GM12878 (cell line): Measurements from ENCODE around the gene GPR146. TPM values are rescaled to one million over a fixed set of nuclear protein-coding genes. Genes with fewer than 3 reads are reported as not detected.

Experiments used
- ATAC-seq: fragments of 200-7000 bp; cut with Tn5 transposase; 3 replicates; pipeline ENCODE4 v1.9.1; 2020; ENCODE audit warnings: mild to moderate bottlenecking, moderate library complexity
- BruUV-seq: library from RNA; stranded (reverse); fragments of 400-500 nt; replicated peaks from 2 replicates; lab custom pipeline; 2021; lab: Mats Ljungman, UMichigan
- CTCF ChIA-PET: fragments of 300-600 bp; sonication (Branson Sonifier 250); formaldehyde crosslinking; extraction: SDS; loops from one replicate; lab custom pipeline; 2021; ENCODE audit warnings: inconsistent platforms; lab: Yijun Ruan, JAX
- POLR2A ChIA-PET: fragments of 350-600 bp; formaldehyde crosslinking; extraction: SDS; loops from one replicate; lab custom pipeline; 2021; ENCODE audit warnings: inconsistent platforms; lab: Charles Lee
- RAD21 ChIA-PET: fragments of 300-600 bp; sonication (Branson Sonifier 250); formaldehyde crosslinking; loops from one replicate; lab custom pipeline; 2023; ENCODE audit warnings: antibody characterized with exemption; ENCODE audit not compliant: unreplicated experiment; lab: Charles Lee
- SMC1A ChIA-PET: fragments of 300-600 bp; sonication (Branson Sonifier 250); formaldehyde crosslinking; loops from one replicate; lab custom pipeline; 2023; ENCODE audit not compliant: unreplicated experiment, uncharacterized antibody; lab: Charles Lee
- DNase-seq: peaks from one replicate; pipeline ENCODE4 v3.0.0-alpha.2; 2011; ENCODE audit warnings: low read depth, low spot score
- FAIRE-seq: peaks from 3 replicates; lab custom pipeline; 2011; peaks lifted over from hg19 to GRCh38; lab: Jason Lieb, UNC
- H2AFZ ChIP-seq: 2 replicates; pipeline ENCODE4 v1.6.0; 2011; ENCODE audit warnings: low read depth, low read length, control low read depth; ENCODE audit not compliant: control insufficient read depth
- H3K27ac ChIP-seq: 2 replicates; pipeline ENCODE4 v1.5.1; 2011; ENCODE audit warnings: control low read depth; ENCODE audit not compliant: control insufficient read depth, insufficient read depth
- H3K27me3 ChIP-seq, 2 experiments: replicated peaks in 1 of 2; 2 replicates each; pipeline versions ENCODE4 v1.6.0 to v1.6.1; 2011; ENCODE audit warnings: low read length in 1 of 2; ENCODE audit not compliant: control insufficient read depth in 2 of 2, insufficient read depth in 2 of 2
- H3K36me3 ChIP-seq, 2 experiments: 2 replicates each; pipeline ENCODE4 v1.5.1; 2011; ENCODE audit warnings: low read length in 1 of 2; ENCODE audit not compliant: control insufficient read depth in 2 of 2, insufficient read depth in 2 of 2
- H3K4me1 ChIP-seq: 2 replicates; pipeline ENCODE4 v1.6.1; 2011; ENCODE audit warnings: mild to moderate bottlenecking, low read length, moderate library complexity, mixed read lengths; ENCODE audit not compliant: control insufficient read depth, insufficient read depth
- H3K4me2 ChIP-seq: 2 replicates; pipeline ENCODE4 v1.6.0; 2011; ENCODE audit warnings: control low read depth; ENCODE audit not compliant: control insufficient read depth, insufficient read depth
- H3K4me3 ChIP-seq: fragments of 200-600 bp; sonication (generic); 2 replicates; pipeline ENCODE4 v1.5.1; 2016
- H3K79me2 ChIP-seq: 2 replicates; pipeline ENCODE4 v1.6.0; 2011; ENCODE audit warnings: low read length; ENCODE audit not compliant: control insufficient read depth, insufficient read depth
- H3K9ac ChIP-seq: 2 replicates; pipeline ENCODE4 v1.8.0; 2011; ENCODE audit warnings: low read length, control low read depth, mixed read lengths; ENCODE audit not compliant: control insufficient read depth, insufficient read depth
- H3K9me3 ChIP-seq: replicated peaks from 3 replicates; pipeline ENCODE4 v1.5.1; 2011; ENCODE audit warnings: mild to moderate bottlenecking, low read length; ENCODE audit not compliant: control insufficient read depth, insufficient read depth
- H4K20me1 ChIP-seq: 2 replicates; pipeline ENCODE4 v1.6.0; 2011; ENCODE audit not compliant: control insufficient read depth, insufficient read depth
- BCL3 ChIP-seq: IDR thresholded peaks from 2 replicates; pipeline ENCODE4 v1.6.1; 2011; ENCODE audit warnings: borderline replicate concordance, low read depth, mild to moderate bottlenecking, moderate library complexity, low read length; ENCODE audit not compliant: insufficient read depth, poor library complexity, severe bottlenecking
- CHD4 ChIP-seq: fragments of 200-600 bp; sonication (generic); IDR thresholded peaks from 2 replicates; pipeline ENCODE4 v1.6.1; 2016; ENCODE audit warnings: mild to moderate bottlenecking
- E2F8 ChIP-seq: fragments of 450-650 bp; IDR thresholded peaks from 2 replicates; pipeline ENCODE4 v1.6.1; 2018; ENCODE audit warnings: mild to moderate bottlenecking, low read depth, moderate library complexity; ENCODE audit not compliant: partially characterized antibody
- ETV6 ChIP-seq, 2 experiments: fragments of 450-650 bp in 1 of 2; IDR thresholded peaks in 1 of 2; conservative IDR thresholded peaks in 1 of 2; 2 replicates each; pipeline ENCODE4 v1.6.1; 2014; ENCODE audit warnings: antibody characterized with exemption in 1 of 2, borderline replicate concordance in 1 of 2, low read depth in 1 of 2, mild to moderate bottlenecking in 1 of 2, moderate library complexity in 1 of 2
- KDM1A ChIP-seq: fragments of 200-600 bp; sonication (generic); IDR thresholded peaks from 2 replicates; pipeline ENCODE4 v1.6.1; 2016; ENCODE audit warnings: borderline replicate concordance
- MEF2B ChIP-seq: fragments of 450-650 bp; IDR thresholded peaks from 2 replicates; pipeline ENCODE4 v1.6.1; 2018; ENCODE audit warnings: mild to moderate bottlenecking, moderate library complexity; ENCODE audit not compliant: partially characterized antibody, poor library complexity, severe bottlenecking
- MTA3 ChIP-seq: IDR thresholded peaks from 2 replicates; pipeline ENCODE4 v1.6.1; 2012; ENCODE audit warnings: low read length, inconsistent platforms, borderline replicate concordance
- MXI1 ChIP-seq: fragments of 150-350 bp; IDR thresholded peaks from 2 replicates; pipeline ENCODE4 v1.6.1; 2011; ENCODE audit warnings: low read depth, mild to moderate bottlenecking, inconsistent platforms, low read length, improper control_type of control experiment
- PKNOX1 ChIP-seq: fragments of 450-650 bp; IDR thresholded peaks from 2 replicates; pipeline ENCODE4 v1.6.1; 2016; ENCODE audit warnings: mild to moderate bottlenecking
- POLR2A ChIP-seq: IDR thresholded peaks from 2 replicates; pipeline ENCODE4 v1.6.1; 2011; ENCODE audit warnings: low read depth, mild to moderate bottlenecking, low read length
- SIN3A ChIP-seq: IDR thresholded peaks from 2 replicates; pipeline ENCODE4 v1.6.1; 2012; ENCODE audit warnings: low read depth, low read length, improper control_type of control experiment
- SMAD5 ChIP-seq: IDR thresholded peaks from 2 replicates; pipeline ENCODE4 v1.6.1; 2016; ENCODE audit warnings: antibody characterized with exemption, low read depth
- SMC3 ChIP-seq: IDR thresholded peaks from 2 replicates; pipeline ENCODE4 v1.6.1; 2011; ENCODE audit warnings: low read length, improper control_type of control experiment, borderline replicate concordance
- TARDBP ChIP-seq: IDR thresholded peaks from 2 replicates; pipeline ENCODE4 v1.6.1; 2016; ENCODE audit warnings: borderline replicate concordance
- ZBED1 ChIP-seq: IDR thresholded peaks from 2 replicates; pipeline ENCODE4 v1.6.1; 2016; ENCODE audit warnings: borderline replicate concordance
- ZNF384 ChIP-seq: IDR thresholded peaks from 2 replicates; pipeline ENCODE4 v1.6.1; 2012; ENCODE audit warnings: low read depth, mild to moderate bottlenecking, low read length, improper control_type of control experiment, borderline replicate concordance
- WGBS: methylation state at CpG from one replicate; pipeline ENCODE4 v1.1.6; 2016; ENCODE audit warnings: low lambda C conversion rate; ENCODE audit not compliant: insufficient replicate concordance, insufficient coverage; ENCODE audit errors: missing lambda C conversion rate; 5-methylcytosine and 5-hydroxymethylcytosine counted together
- in situ Hi-C: fragments of 300-500 bp; cut with MboI; formaldehyde crosslinking; loops from 9 replicates; pipeline ENCODE4 v1.14.3; 2018; ENCODE audit warnings: mixed read lengths
- intact Hi-C: fragments of 100-400 bp; cut with micrococcal nuclease; formaldehyde crosslinking; loops from one replicate; pipeline ENCODE4 v1.14.2; 2022; ENCODE audit not compliant: unreplicated experiment
- polyA plus RNA-seq, 11 experiments: library from polyadenylated mRNA; depleted of rRNA in 4 of 11; unstranded in 6 of 11; stranded (reverse) in 5 of 11; fragments of >200 nt; fragmentation: Nextera tagmentation in 4 of 11; fragmentation: Illumina TruSeq in 1 of 11; extraction: Ambion mirVana in 4 of 11; extraction: Trizol in 1 of 11; gene quantifications; 1 replicate in 1 of 11; 2 replicates in 10 of 11; pipeline versions ENCODE4 v1.2.1 to v1.2.3, GENCODE V29; 2011 to 2016; ENCODE audit warnings: inconsistent platforms in 2 of 11, missing spikeins in 2 of 11, low read depth in 1 of 11
- total RNA-seq, 4 experiments: library from RNA; depleted of rRNA in 3 of 4; stranded (reverse); fragments of >200 nt in 3 of 4; fragmentation: Illumina TruSeq in 1 of 4; extraction: Trizol in 1 of 4; gene quantifications; 2 replicates each; pipeline versions ENCODE4 v1.2.1 to v1.2.3, GENCODE V29; 2013 to 2021

Gene GPR146
- total and polyA plus RNA-seq, 10 of the 15 experiments (the other 5 are each of a cell fraction or from before 2014, with no cell fraction given): 0.19 to 12.0 (median 0.54) TPM; not detected in 2

GRCh38 chr7:1031716-1032455 lies 12.5 kb upstream of the GPR146 start (continued):
- no peak for TF ChIP-seq E2F8
- no peak for TF ChIP-seq BCL3
- no peak for TF ChIP-seq POLR2A
- no peak for TF ChIP-seq SMAD5

GRCh38 chr7:1032536-1033181 lies 11.7 kb upstream of the GPR146 start:
- in situ Hi-C loops: no loop called here
- intact Hi-C loops: no loop called here
- Histone ChIP-seq H3K9ac (no peak overlapping the region), H2AFZ (no peak overlapping the region), H3K9me3 (no peaks in the 10 kb centered on the region; the same call in 2 of the 3 replicates), H3K4me3 (no peak overlapping the region), H3K36me3 (no peaks in the 10 kb centered on the region; a peak in 1 of 4 replicates), H3K4me1 (peaks cover 10% of the 10 kb centered on the region), H3K27me3 (no peaks in the 10 kb centered on the region), H4K20me1 (no peaks in the 10 kb centered on the region), H3K4me2 (no peak overlapping the region), H3K79me2 (peaks cover 19% of the 10 kb centered on the region), H3K27ac (no peak overlapping the region)
- no peak for DNase-seq
- ChIA-PET SMC1A (no interaction called here), RAD21 (no interaction called here), CTCF (no interaction called here), POLR2A (no interaction called here)
- ATAC-seq: no peak
- no peak for FAIRE-seq
- no TSS peak for BruUV-seq
- WGBS: 80% methylated on average over 22 of the region's 25 CpGs
- TF ChIP-seq KDM1A (no peak), SIN3A (no peak), ZNF384 (no peak), MXI1 (no peak), MTA3 (no peak), ZBED1 (no peak), ETV6 (conservative IDR thresholded peaks at IDR 0.05 in 1 of 2, IDR thresholded peaks at IDR 0.05 in 1 of 2; ENCODE audit: borderline replicate concordance in 1 of 2, low read depth in 1 of 2) (no peak), SMC3 (no peak), PKNOX1 (no peak), CHD4 (no peak), TARDBP (no peak), MEF2B (no peak)
